Endodermal cell (in vitro differentiated cells): Measurements from ENCODE around the gene SMAD2. TPM values are rescaled to one million over a fixed set of nuclear protein-coding genes. Genes with fewer than 3 reads are reported as not detected.

ENCODE experiments used
- DNase-seq: peaks from one replicate; pipeline ENCODE4 v3.0.0-alpha.2; 2017
- H3K27ac ChIP-seq: 2 replicates; pipeline ENCODE4 v1.5.1; 2013; ENCODE audit warnings: mild to moderate bottlenecking, low read depth, low read length, moderate library complexity
- H3K27me3 ChIP-seq: 2 replicates; pipeline ENCODE4 v1.6.1; 2013; ENCODE audit warnings: mild to moderate bottlenecking, low read length, moderate library complexity; ENCODE audit not compliant: insufficient read depth, control insufficient read depth, poor library complexity, severe bottlenecking
- H3K36me3 ChIP-seq: 2 replicates; pipeline ENCODE4 v1.7.0; 2013; ENCODE audit warnings: mild to moderate bottlenecking, low read length, moderate library complexity; ENCODE audit not compliant: control insufficient read depth, insufficient read depth
- H3K4me1 ChIP-seq: one replicate; pipeline ENCODE4 v1.7.0; 2013; ENCODE audit warnings: low read length; ENCODE audit not compliant: control insufficient read depth, insufficient read depth
- H3K4me3 ChIP-seq: 2 replicates; pipeline ENCODE4 v1.5.1; 2013; ENCODE audit warnings: mild to moderate bottlenecking, low read length, moderate library complexity
- H3K9ac ChIP-seq: 2 replicates; pipeline ENCODE4 v1.6.1; 2013; ENCODE audit warnings: mild to moderate bottlenecking, low read length, moderate library complexity; ENCODE audit not compliant: poor library complexity, severe bottlenecking; ENCODE audit errors: extremely low read depth
- H3K9me3 ChIP-seq: 2 replicates; pipeline ENCODE4 v1.6.1; 2013; ENCODE audit warnings: mild to moderate bottlenecking, low read length, moderate library complexity; ENCODE audit not compliant: control insufficient read depth
- H3K27ac Mint-ChIP-seq: 2 replicates; pipeline ENCODE4 v1.8.0; 2020; ENCODE audit warnings: mixed read lengths
- H3K27me3 Mint-ChIP-seq: 2 replicates; pipeline ENCODE4 v1.8.0; 2021; ENCODE audit warnings: mild to moderate bottlenecking, mixed read lengths; ENCODE audit not compliant: insufficient read depth
- H3K36me3 Mint-ChIP-seq: 2 replicates; pipeline ENCODE4 v1.8.0; 2020; ENCODE audit warnings: low read depth, mixed read lengths
- H3K4me1 Mint-ChIP-seq: 2 replicates; pipeline ENCODE4 v1.8.0; 2020; ENCODE audit warnings: mixed read lengths
- H3K4me3 Mint-ChIP-seq: 2 replicates; pipeline ENCODE4 v1.8.0; 2020; ENCODE audit warnings: mild to moderate bottlenecking, moderate library complexity, mixed read lengths
- H3K9me3 Mint-ChIP-seq: 2 replicates; pipeline ENCODE4 v1.8.0; 2020; ENCODE audit warnings: mild to moderate bottlenecking, mixed read lengths
- CTCF ChIP-seq: fragments of 200-600 bp; sonication (generic); conservative IDR thresholded peaks from 2 replicates; pipeline ENCODE4 v1.5.0; 2021; ENCODE audit warnings: antibody characterized with exemption, mild to moderate bottlenecking
- WGBS, 2 experiments: methylation state at CpG; one replicate each; pipeline versions ENCODE4 v1.1.5 to v1.1.7; 2013; ENCODE audit warnings: missing lambda C conversion rate in 2 of 2, mixed read lengths in 1 of 2; ENCODE audit not compliant: insufficient coverage in 1 of 2, insufficient read length in 1 of 2; 5-methylcytosine and 5-hydroxymethylcytosine counted together
- total RNA-seq, 2 donors: library from RNA; stranded (reverse); fragmentation: NEBNext Ultra II Directional in 1 of 2; extraction: Animal tissue kit (Norgen Biotek cat#: 25700) in 1 of 2; gene quantifications; 2 replicates in 1 of 2; 3 replicates in 1 of 2; pipeline ENCODE4 v1.2.1, GENCODE V29; 2021

The SMAD2 gene
- total RNA-seq, 2 donors from 2014 or later: 156 to 189 TPM

GRCh38 chr18:47779381-47779780, 151.1 kb downstream of the SMAD2 start:
- Mint-ChIP-seq H3K9me3 (peaks cover 10% of the 10 kb centered on the region), H3K4me1 (no peaks in the 10 kb centered on the region), H3K27ac (no peak overlapping the region), H3K4me3 (no peak overlapping the region), H3K27me3 (peaks cover 2% of the 10 kb centered on the region), H3K36me3 (no peaks in the 10 kb centered on the region)
- Histone ChIP-seq H3K27ac (no peak overlapping the region), H3K27me3 (no peaks in the 10 kb centered on the region), H3K9ac (no peak overlapping the region), H3K9me3 (peaks cover 6% of the 10 kb centered on the region), H3K4me3 (no peak overlapping the region), H3K36me3 (no peaks in the 10 kb centered on the region), H3K4me1 (no peaks in the 10 kb centered on the region)
- no peak for TF ChIP-seq CTCF
- WGBS, 2 experiments: 92 to 93% methylated on average over 3 of the region's 3 CpGs
- no peak for DNase-seq

- Histone ChIP-seq H3K27me3 (no peaks in the 10 kb centered on the region), H3K9ac (no peak overlapping the region), H3K4me1 (no peaks in the 10 kb centered on the region), H3K4me3 (no peak overlapping the region), H3K36me3 (no peaks in the 10 kb centered on the region), H3K27ac (no peak overlapping the region), H3K9me3 (no peaks in the 10 kb centered on the region)
- H3K4me1 Mint-ChIP-seq: peaks cover 2% of the 10 kb centered on the region
- H3K4me3 Mint-ChIP-seq: no peak overlapping the region
- TF ChIP-seq CTCF: peak; percentile 43
- H3K9me3 Mint-ChIP-seq: no peaks in the 10 kb centered on the region
- peaks cover 2% of the 10 kb centered on the region for H3K27me3 Mint-ChIP-seq
- 95% methylated on average over 1 of the region's 2 CpGs; no CpG with 5 or more reads in 1 of the 2 experiments for WGBS, 2 experiments
- H3K36me3 Mint-ChIP-seq: no peaks in the 10 kb centered on the region
- no peak overlapping the region for H3K27ac Mint-ChIP-seq
- no peak for DNase-seq
Measured at GRCh38 chr18:47777626-47778025, 152.8 kb downstream of the SMAD2 start.

GRCh38 chr18:47775961-47776360, 154.5 kb downstream of the SMAD2 start:
- WGBS, 2 experiments: 82 to 83% methylated on average over 3 to 5 of the region's 5 CpGs
- peaks cover 2% of the 10 kb centered on the region for H3K4me1 Mint-ChIP-seq
- no peaks in the 10 kb centered on the region for H3K36me3 ChIP-seq
- H3K9me3 ChIP-seq: no peaks in the 10 kb centered on the region
- no peaks in the 10 kb centered on the region for H3K27me3 ChIP-seq
- H3K36me3 Mint-ChIP-seq: no peaks in the 10 kb centered on the region
- peak; percentile 53 for TF ChIP-seq CTCF
- H3K27ac ChIP-seq: no peak overlapping the region
- H3K4me3 Mint-ChIP-seq: no peak overlapping the region
- H3K4me1 ChIP-seq: no peaks in the 10 kb centered on the region
- H3K9ac ChIP-seq: no peak overlapping the region
- H3K27ac Mint-ChIP-seq: no peak overlapping the region
- no peaks in the 10 kb centered on the region for H3K9me3 Mint-ChIP-seq
- peaks cover 2% of the 10 kb centered on the region for H3K27me3 Mint-ChIP-seq
- no peak for DNase-seq
- H3K4me3 ChIP-seq: no peak overlapping the region
